ENCODE data around the gene METTL14.

The METTL14 gene

DNA sequence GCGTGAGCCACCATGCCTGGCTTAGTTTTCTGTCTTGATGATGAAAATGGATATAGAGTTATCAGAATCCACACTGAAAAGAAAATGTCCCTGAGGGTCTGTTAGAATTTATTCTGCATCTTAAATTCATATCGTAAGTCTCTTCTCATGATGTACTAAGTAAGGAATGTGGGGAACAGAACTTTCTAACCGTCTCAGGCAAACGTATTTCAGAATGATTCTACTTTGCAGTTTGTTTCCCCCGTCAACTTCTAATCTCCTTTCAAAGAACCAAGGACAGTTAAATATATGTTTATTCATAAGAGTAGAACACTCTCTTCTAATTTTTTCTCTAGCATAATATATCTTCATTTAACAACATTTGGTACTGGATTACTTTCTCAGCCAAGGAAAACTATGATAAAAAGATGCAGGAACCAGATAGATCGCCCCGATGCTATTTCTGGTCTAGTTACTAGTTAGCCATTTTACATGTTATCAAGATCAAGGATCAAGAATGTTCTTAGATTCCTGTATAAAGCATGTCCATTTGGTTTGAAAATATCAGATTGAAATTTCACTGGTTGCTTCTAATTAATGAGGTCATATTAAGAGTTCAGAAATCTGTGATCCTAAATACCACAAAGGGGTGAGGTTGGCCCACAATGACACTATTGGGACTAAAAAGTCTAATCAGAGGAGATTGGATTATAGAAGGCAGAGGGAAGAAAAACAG, 49.5 kb downstream of the METTL14 start:
- no peak for DNase-seq

- DNase-seq: no peak
These were observed 51.7 kb downstream of the METTL14 start for GRCh38 chr4:118736900-118737299.

DNA sequence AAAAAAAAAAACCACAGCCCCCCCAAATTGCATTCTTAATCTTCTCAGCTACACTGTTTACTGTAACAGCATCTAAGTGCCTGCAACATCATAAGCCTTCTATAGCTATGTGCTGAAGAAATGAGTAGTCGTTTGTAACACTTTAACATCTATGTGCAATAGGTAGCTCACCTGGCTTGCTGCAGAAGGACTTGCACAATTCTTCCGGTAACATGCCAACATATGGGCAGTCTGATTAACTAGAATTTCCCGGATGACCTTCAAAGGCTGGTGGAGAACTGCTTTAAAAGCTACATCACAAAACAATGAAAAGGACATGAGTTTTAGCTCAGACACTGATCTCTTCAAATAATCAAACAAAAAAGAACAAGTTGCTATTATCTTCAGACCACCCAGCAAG, 52.9 kb downstream of the METTL14 start:
- DNase-seq: no peak

DNA sequence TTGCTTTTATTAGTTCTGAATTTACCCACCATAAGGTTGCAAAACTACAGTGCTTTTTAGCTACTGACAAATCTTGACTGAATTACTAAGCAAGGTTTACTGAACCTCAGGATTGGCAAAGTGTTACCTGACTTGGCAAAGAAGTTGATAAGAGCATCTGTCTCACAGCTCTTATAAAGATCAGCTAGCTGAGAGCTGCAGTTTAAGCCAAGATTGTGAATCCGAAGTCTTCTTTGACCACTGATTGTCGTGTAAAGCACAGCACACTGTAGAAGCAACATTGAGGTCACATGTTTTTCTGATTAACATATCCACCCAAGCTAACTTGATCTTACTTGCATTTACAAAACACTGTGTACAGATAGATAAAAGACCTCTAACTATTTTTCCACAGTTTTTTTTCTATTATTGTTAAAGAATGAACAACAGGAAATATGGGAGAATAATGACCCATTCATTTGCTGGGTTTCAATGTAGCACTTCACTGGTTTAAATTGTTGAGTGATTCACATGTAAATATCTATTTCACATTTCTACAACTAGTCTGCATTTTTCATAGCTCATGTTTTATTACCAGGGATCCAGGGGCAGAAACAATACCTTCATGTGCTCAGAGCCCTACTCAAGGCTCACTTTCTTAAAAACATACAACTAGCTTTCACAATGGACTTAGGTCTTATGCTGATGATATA, 54.0 kb downstream of the METTL14 start:
- DNase-seq: no peak

GRCh38 chr4:118740869-118741268, 55.7 kb downstream of the METTL14 start:
- DNase-seq: no peak

DNA sequence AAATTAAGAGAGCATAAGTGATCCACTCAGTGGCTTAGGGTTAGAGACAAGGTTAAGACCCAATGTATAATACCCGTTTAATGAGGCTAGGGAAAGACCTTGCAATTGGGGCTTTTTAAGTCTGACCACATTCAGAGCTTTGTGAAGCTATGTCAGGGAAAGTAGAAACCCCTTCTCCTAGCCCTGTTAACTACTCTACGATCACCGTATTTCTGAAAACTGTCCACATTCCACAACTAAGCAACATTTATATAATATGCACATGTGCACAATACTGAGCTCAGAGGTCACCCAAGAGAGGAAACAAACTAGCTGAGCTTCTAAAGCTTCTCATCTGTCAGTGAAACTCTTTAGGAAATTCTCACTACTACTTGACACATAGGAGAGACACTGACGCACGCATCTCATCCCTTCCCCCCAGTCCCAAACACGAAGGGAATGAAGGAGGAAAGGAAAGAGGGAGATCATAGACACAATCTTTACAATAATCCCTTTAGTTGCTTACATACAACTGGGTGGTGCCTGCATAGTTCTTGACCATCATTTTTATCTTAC, 56.2 kb downstream of the METTL14 start:
- no peak for DNase-seq

GRCh38 chr4:118742050-118742449, 56.9 kb downstream of the METTL14 start:
- DNase-seq: no peak

GRCh38 chr4:118743867-118744266, 58.7 kb downstream of the METTL14 start:
- no peak for DNase-seq

DNA sequence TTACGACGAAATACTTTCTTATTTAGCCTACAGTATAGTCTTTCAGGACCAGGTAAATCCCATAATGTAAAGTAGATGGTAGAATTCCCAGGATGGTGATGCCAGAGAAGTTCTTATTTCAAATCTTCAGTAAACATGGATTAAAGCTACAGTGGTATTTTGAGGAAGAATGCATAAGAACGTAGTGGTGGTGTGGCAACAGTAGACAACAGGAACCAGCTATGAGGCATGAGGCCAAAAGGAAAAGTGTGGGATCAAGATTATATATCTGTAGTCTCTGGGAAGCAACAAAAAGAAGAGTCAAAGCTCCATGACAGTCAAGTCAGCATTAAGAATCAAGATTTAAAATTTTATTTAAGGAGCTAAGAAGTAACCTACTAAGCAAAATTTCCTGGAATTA, 60.2 kb downstream of the METTL14 start:
- DNase-seq: no peak

DNA sequence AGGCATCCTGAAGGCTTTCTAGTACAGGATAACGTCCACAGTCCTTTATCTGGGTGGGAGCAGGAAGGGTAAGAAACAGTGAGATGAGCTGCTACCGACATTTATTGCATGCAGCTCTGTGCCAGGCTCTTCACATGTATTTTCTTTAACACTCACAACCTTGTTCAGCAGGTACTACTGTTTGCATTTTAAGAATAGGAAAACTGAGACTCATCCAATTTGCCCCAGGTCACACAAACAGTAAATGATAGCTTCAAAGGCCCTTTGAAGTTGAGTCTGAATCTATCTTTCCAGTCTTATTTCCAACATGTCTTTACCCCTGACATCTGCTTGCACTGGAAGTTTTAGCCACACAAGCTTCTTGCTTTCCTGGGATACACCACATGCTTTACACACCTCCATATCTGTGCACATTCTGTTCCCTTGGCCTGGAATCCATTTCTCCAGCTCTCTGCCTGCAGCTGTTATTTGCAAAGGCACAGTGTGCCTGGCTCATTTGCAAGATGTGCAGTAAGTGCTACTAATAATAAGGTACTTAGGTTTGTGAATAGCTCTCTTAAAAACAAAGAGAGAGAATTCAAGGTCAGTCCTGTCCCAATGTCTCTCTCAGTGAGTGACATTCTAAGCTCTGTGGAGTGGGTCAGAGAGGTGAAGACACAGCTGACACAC, 61.2 kb downstream of the METTL14 start:
- no peak for DNase-seq

DNA sequence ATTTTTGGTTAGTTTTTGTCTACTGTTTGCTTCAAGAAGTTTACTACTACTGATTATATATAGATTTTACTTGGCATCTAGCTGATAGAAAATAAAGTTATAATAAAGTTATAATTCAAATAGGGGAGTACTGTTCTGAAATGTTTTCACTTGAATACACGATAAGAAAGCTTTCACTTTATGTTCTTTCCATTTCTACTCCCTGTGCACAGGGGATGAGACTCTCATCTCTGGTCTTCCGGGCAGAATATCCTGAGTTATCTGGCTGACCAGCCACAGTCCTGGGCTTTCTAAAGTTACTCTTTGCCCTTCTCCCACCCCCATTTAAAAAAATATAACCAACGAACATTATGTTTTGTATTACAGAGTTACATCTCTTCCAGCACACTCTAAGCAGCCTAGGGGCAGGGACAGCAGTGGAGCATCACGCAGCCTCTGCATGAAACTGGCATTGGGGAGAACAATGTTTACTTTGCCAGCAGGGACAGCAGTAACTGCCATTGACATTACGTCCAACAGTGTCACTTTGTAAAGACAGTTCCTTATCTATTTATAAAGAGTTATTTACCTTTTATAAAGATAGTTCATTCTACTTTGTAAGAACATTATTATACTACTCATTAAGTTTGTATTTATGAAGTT, 64.3 kb downstream of the METTL14 start:
- DNase-seq: no peak

DNA sequence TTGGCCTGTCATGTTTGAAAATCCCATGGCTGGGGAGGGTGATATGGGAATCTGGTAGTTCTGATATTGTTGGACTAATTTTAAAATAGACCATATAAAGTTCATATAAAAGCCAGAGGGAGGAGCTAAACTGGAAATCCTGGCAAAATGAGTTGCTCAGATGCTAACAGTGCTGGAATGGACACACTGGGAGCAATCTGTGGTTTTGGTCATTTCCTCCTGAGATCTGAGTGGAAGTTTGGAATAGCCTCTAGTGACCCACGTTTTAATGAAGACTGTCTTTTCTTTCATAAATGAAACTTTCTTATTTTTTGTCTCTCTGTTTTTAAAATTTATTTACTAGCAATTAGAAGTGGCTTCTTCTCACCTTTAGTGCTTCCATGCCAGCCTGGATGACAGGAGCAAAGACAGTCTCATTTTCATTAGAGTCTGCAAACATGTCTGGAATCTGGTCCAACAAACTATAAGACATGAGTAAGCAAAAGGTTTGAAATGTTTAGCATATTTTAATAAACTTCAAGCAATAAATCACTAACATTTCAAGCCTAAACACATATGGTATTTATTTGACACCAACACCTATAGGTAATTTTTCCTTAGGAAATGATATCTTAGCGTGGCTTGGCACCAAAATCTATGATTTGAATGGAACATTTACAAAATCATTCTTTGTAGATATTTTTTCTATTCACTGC, 66.6 kb downstream of the METTL14 start:
- DNase-seq: no peak

- no peak for DNase-seq
These were observed 67.4 kb downstream of the METTL14 start for GRCh38 chr4:118752551-118752950.

DNA sequence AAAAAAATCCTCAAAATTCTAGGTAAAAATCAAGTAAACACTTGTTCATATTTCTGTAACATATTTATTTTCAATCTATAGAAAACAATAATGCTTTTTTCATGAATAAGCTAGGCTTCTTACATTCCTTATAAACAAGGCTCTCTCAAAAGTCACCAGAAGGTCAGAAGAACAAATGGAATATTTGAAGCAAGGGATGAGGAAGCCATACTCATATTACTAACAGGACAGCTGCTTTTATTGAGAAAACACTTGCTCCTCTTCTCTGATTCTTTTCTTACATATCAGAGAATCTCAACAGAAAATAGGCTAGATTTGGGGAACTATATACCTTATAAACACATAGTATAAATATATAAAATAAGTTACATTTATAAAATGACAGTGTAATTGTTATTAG, 67.9 kb downstream of the METTL14 start:
- DNase-seq: no peak

GRCh38 chr4:118753685-118754084, 68.5 kb downstream of the METTL14 start:
- DNase-seq: no peak

- DNase-seq: no peak
These were observed 69.7 kb downstream of the METTL14 start for GRCh38 chr4:118754890-118755289.

- DNase-seq: no peak
These were observed 70.4 kb downstream of the METTL14 start for GRCh38 chr4:118755438-118756226.

GRCh38 chr4:118756429-118756828, 71.2 kb downstream of the METTL14 start:
- no peak for DNase-seq

- DNase-seq: no peak
These were observed 71.8 kb downstream of the METTL14 start for GRCh38 chr4:118756958-118757357.

GRCh38 chr4:118757761-118758251, 72.6 kb downstream of the METTL14 start:
- DNase-seq: no peak

DNA sequence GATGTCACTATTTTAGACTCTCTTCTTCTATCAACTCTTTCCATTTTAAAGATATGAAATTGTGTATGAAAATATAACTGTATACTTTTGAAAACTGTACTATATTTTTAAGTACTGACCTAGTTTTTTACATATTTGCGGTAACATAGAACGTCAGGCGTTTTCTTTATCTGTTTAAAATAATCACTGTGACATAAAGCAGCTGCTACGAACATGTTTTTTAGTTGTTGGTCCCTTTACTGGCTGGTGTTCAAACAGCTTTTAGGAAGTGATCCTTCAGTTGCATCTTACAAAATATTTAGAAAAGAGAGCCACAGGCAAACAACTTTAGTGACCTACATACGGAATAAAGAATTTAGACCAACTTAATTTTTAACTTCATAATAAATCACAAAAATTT, 73.1 kb downstream of the METTL14 start:
- no peak for DNase-seq

GRCh38 chr4:118759481-118759880, 74.3 kb downstream of the METTL14 start:
- no peak for DNase-seq
